Cardiac muscle cell (in vitro differentiated cells and primary cell): Measurements from ENCODE around the gene ZC3H7B. TPM values are rescaled to one million over a fixed set of nuclear protein-coding genes. Genes with fewer than 3 reads are reported as not detected.
"Not testable (repeated sequence)": the region's sequence is repeated elsewhere in the genome, so short reads cannot be mapped to it uniquely, and the experiment has no call there.

Experiments used
- DNase-seq, 2 donors: peaks; one replicate each; pipeline versions ENCODE4 v3.0.0 to v3.0.0-alpha.2; 2010 to 2017; ENCODE audit warnings: low read depth in 1 of 2, low spot score in 1 of 2
- H3K27ac ChIP-seq: fragments of 200-600 bp; sonication (generic); 2 replicates; pipeline ENCODE4 v1.5.1; 2016
- H3K27me3 ChIP-seq: fragments of 200-600 bp; sonication (generic); 2 replicates; pipeline ENCODE4 v1.6.0; 2016; ENCODE audit warnings: control low read depth
- H3K36me3 ChIP-seq: fragments of 200-600 bp; sonication (generic); 2 replicates; pipeline ENCODE4 v1.5.1; 2016; ENCODE audit warnings: control low read depth
- H3K4me1 ChIP-seq: fragments of 200-600 bp; sonication (generic); 2 replicates; pipeline ENCODE4 v1.8.1; 2017; ENCODE audit warnings: low read depth, mild to moderate bottlenecking, mixed run types
- H3K4me3 ChIP-seq: fragments of 200-600 bp; sonication (generic); 2 replicates; pipeline ENCODE4 v1.5.1; 2016; ENCODE audit warnings: mild to moderate bottlenecking
- H3K9me3 ChIP-seq: fragments of 200-600 bp; sonication (generic); 2 replicates; pipeline ENCODE4 v1.5.1; 2017; ENCODE audit warnings: low read depth, mild to moderate bottlenecking, control low read depth
- CTCF ChIP-seq: IDR thresholded peaks from 2 replicates; pipeline ENCODE4 v1.5.1; 2012; ENCODE audit warnings: low read depth, mild to moderate bottlenecking, low read length
- polyA plus RNA-seq: library from polyadenylated mRNA; unstranded; fragments of >200 nt; fragmentation: Nextera tagmentation; extraction: Ambion mirVana; gene quantifications from 2 replicates; pipeline ENCODE4 v1.2.1, GENCODE V29; 2016
- total RNA-seq: library from RNA; depleted of rRNA; stranded (reverse); fragments of >200 nt; gene quantifications from 2 replicates; pipeline ENCODE4 v1.2.3, GENCODE V29; 2016

Gene ZC3H7B
- 57.6 and 65.9 TPM in 2 replicates for total RNA-seq
- polyA plus RNA-seq: 7.2 and 7.4 TPM in 2 replicates

- no peaks in the 10 kb centered on the region for H3K36me3 ChIP-seq
- H3K27ac ChIP-seq: peak within 1 kb of the TSS; percentile 86
- peaks cover 8% of the 10 kb centered on the region for H3K4me1 ChIP-seq
- no peaks in the 10 kb centered on the region for H3K9me3 ChIP-seq
- peak; percentile 82 to 89 for DNase-seq
- peak; percentile 56 for TF ChIP-seq CTCF
- H3K27me3 ChIP-seq: no peaks in the 10 kb centered on the region
- H3K4me3 ChIP-seq: peak within 1 kb of the TSS; percentile 89
Measured at GRCh38 chr22:41301085-41302020, at the start of gene ZC3H7B. TSS of gene ZC3H7B (plus strand) at chr22:41301525. CDS start at chr22:41320661, 19,136 bp downstream.

GRCh38 chr22:41252365-41252764 lies 49.0 kb upstream of the ZC3H7B start:
- Histone ChIP-seq H3K4me3 (no peak overlapping the region), H3K9me3 (no peaks in the 10 kb centered on the region), H3K27me3 (no peaks in the 10 kb centered on the region), H3K4me1 (no peaks in the 10 kb centered on the region), H3K27ac (no peak overlapping the region), H3K36me3 (peaks cover 67% of the 10 kb centered on the region)
- no peak for DNase-seq
- no peak for TF ChIP-seq CTCF

- H3K4me1 ChIP-seq: no peaks in the 10 kb centered on the region
- H3K9me3 ChIP-seq: no peaks in the 10 kb centered on the region
- peaks cover 60% of the 10 kb centered on the region for H3K36me3 ChIP-seq
- no peak overlapping the region for H3K4me3 ChIP-seq
- no peak for TF ChIP-seq CTCF
- H3K27ac ChIP-seq: no peak overlapping the region
- DNase-seq: no peak
- H3K27me3 ChIP-seq: no peaks in the 10 kb centered on the region
Measured at GRCh38 chr22:41254230-41254629, 47.1 kb upstream of the ZC3H7B start.

GRCh38 chr22:41256254-41257253 lies 44.8 kb upstream of the ZC3H7B start:
- H3K27ac ChIP-seq: no peak overlapping the region
- H3K4me1 ChIP-seq: no peaks in the 10 kb centered on the region
- H3K4me3 ChIP-seq: no peak overlapping the region
- H3K9me3 ChIP-seq: no peaks in the 10 kb centered on the region
- no peaks in the 10 kb centered on the region for H3K27me3 ChIP-seq
- no peak for TF ChIP-seq CTCF
- DNase-seq: peak in 1 of 2 donors; percentile 31
- H3K36me3 ChIP-seq: peaks cover 51% of the 10 kb centered on the region

GRCh38 chr22:41257696-41258095 lies 43.6 kb upstream of the ZC3H7B start:
- no peak for TF ChIP-seq CTCF
- no peak for DNase-seq
- Histone ChIP-seq H3K9me3 (no peaks in the 10 kb centered on the region), H3K36me3 (peaks cover 54% of the 10 kb centered on the region), H3K4me3 (no peak overlapping the region), H3K27ac (no peak overlapping the region), H3K4me1 (no peaks in the 10 kb centered on the region), H3K27me3 (no peaks in the 10 kb centered on the region)

- not testable (repeated sequence) for H3K4me1 ChIP-seq, H3K4me3 ChIP-seq, H3K27ac ChIP-seq, H3K27me3 ChIP-seq, DNase-seq, H3K9me3 ChIP-seq
- H3K36me3 ChIP-seq: peaks cover 60% of the 10 kb centered on the region
Measured at GRCh38 chr22:41259756-41260155, 41.6 kb upstream of the ZC3H7B start.
